Panc1 (cell line): ENCODE data around the gene GATC.

Source experiments
- POLR2AphosphoS5 ChIP-seq: IDR thresholded peaks from 2 replicates; pipeline ENCODE4 v1.6.1; 2012; ENCODE audit warnings: mild to moderate bottlenecking, low read depth, low read length, moderate library complexity
- SIN3A ChIP-seq: IDR thresholded peaks from 2 replicates; pipeline ENCODE4 v1.6.1; 2012; ENCODE audit warnings: low read depth, mild to moderate bottlenecking, low read length, moderate library complexity, borderline replicate concordance; ENCODE audit not compliant: insufficient read depth
- TCF7L2 ChIP-seq: IDR thresholded peaks from 2 replicates; pipeline ENCODE4 v1.6.1; 2011; ENCODE audit warnings: mild to moderate bottlenecking, low read depth, low read length, inconsistent platforms
- TF ChIP-seq, protein P1 (sequence below): fragments of 450-650 bp; IDR thresholded peaks from 2 replicates; pipeline ENCODE4 v1.5.1; 2017; ENCODE audit warnings: mild to moderate bottlenecking
- TF ChIP-seq, protein P2 (sequence below), 2 experiments: IDR thresholded peaks; 2 replicates each; pipeline ENCODE4 v1.6.1; 2011 to 2012; ENCODE audit warnings: low read depth in 2 of 2, control low read depth in 1 of 2, low read length in 1 of 2, mild to moderate bottlenecking in 1 of 2, moderate library complexity in 1 of 2; ENCODE audit not compliant: insufficient read depth in 1 of 2

DNA sequence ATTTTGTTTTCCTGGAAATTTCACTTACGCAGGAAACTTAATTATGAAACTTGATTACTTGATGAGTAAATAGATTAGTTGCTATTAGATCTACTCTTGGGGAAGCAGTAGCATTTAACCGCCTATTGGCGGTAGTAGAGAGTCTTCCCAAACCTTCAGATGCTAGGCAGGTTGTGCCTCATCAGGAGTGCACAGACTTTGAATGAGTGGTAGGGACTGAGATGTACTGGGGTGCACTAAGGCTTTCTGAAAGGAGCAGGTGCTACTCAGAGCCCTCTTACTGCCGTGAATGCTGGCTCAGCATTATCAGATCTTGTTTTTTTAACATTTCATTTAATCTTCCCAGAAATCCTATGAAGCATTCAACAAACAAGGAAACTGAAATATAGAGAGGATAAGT is 7.7 kb downstream of the GATC start:
- TF ChIP-seq, protein P1, sequence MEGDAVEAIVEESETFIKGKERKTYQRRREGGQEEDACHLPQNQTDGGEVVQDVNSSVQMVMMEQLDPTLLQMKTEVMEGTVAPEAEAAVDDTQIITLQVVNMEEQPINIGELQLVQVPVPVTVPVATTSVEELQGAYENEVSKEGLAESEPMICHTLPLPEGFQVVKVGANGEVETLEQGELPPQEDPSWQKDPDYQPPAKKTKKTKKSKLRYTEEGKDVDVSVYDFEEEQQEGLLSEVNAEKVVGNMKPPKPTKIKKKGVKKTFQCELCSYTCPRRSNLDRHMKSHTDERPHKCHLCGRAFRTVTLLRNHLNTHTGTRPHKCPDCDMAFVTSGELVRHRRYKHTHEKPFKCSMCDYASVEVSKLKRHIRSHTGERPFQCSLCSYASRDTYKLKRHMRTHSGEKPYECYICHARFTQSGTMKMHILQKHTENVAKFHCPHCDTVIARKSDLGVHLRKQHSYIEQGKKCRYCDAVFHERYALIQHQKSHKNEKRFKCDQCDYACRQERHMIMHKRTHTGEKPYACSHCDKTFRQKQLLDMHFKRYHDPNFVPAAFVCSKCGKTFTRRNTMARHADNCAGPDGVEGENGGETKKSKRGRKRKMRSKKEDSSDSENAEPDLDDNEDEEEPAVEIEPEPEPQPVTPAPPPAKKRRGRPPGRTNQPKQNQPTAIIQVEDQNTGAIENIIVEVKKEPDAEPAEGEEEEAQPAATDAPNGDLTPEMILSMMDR: peak; percentile 83
- TF ChIP-seq, protein P2, sequence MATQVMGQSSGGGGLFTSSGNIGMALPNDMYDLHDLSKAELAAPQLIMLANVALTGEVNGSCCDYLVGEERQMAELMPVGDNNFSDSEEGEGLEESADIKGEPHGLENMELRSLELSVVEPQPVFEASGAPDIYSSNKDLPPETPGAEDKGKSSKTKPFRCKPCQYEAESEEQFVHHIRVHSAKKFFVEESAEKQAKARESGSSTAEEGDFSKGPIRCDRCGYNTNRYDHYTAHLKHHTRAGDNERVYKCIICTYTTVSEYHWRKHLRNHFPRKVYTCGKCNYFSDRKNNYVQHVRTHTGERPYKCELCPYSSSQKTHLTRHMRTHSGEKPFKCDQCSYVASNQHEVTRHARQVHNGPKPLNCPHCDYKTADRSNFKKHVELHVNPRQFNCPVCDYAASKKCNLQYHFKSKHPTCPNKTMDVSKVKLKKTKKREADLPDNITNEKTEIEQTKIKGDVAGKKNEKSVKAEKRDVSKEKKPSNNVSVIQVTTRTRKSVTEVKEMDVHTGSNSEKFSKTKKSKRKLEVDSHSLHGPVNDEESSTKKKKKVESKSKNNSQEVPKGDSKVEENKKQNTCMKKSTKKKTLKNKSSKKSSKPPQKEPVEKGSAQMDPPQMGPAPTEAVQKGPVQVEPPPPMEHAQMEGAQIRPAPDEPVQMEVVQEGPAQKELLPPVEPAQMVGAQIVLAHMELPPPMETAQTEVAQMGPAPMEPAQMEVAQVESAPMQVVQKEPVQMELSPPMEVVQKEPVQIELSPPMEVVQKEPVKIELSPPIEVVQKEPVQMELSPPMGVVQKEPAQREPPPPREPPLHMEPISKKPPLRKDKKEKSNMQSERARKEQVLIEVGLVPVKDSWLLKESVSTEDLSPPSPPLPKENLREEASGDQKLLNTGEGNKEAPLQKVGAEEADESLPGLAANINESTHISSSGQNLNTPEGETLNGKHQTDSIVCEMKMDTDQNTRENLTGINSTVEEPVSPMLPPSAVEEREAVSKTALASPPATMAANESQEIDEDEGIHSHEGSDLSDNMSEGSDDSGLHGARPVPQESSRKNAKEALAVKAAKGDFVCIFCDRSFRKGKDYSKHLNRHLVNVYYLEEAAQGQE (IDR thresholded peaks at IDR 0.05; ENCODE audit: insufficient read depth in 1 of 2, low read depth in 2 of 2, low read length in 1 of 2): no peak
- no peak for TF ChIP-seq SIN3A
- no peak for TF ChIP-seq POLR2AphosphoS5
- no peak for TF ChIP-seq TCF7L2
